Measurements from ENCODE around the gene MRPL44.
A peak's percentile ranks its signal among the peaks of the same experiment; 100 is the strongest.

Gene MRPL44

DNA sequence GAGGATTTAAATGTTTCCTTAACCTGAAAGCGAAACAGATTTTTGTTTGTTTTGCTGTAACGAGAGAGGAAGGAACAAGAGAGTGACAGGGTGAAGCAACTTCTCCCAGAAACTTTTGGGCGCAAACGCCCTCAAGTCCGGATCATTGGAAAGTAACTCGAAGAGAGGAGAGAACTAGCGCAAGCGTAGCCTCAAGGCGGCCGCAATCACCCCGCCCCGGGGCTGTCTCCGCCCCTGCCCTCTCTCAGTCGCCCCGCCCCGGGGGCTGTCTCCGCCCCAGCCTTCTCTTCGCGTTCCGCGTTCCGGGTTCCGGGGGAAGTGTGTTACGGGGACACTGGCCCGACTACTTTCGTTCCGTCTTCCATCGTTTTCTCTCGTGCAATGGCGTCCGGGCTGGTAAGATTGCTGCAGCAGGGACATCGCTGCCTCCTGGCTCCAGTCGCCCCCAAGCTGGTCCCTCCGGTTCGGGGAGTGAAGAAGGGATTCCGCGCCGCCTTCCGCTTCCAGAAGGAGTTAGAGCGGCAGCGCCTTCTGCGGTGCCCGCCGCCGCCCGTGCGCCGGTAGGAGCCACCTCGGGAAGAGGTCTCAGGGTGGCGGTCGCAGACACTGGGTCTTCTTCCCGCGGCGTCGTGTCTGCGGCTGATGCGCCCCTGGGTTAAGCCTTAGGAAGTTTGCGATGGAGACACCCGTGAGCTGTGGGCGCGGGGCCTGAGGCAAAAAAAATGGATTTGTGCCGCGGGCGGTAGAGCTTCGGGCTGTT lies at the start of gene MRPL44:
Gene MRPL44, plus strand, starts transcription at position 372 of the 760 bp plus-strand sequence. Its CDS starts 10 bp downstream, at position 382.
- H3K9ac ChIP-seq, result peak within 1 kb of the TSS; percentile 95
- peak within 1 kb of the TSS; percentile 79 for H3K4me3 ChIP-seq
- no peaks in the 10 kb centered on the region for H3K9me3 ChIP-seq
- H4K20me1 ChIP-seq, result peaks cover 44% of the 10 kb centered on the region
- H3K36me3 ChIP-seq, result peaks cover 27% of the 10 kb centered on the region
- H3K27ac ChIP-seq, result peak within 1 kb of the TSS; percentile 96
- peak within 1 kb of the TSS; percentile 84 for H3K4me2 ChIP-seq
- no peak for TF ChIP-seq Cebpa-rat (IDR thresholded peaks at IDR 0.05)
- peaks cover 48% of the 10 kb centered on the region for H3K4me1 ChIP-seq
- H3K27me3 ChIP-seq, result no peaks in the 10 kb centered on the region

- no peak overlapping the region for H3K27ac ChIP-seq
- H3K9me3 ChIP-seq, result no peaks in the 10 kb centered on the region
- no peak overlapping the region for H3K4me2 ChIP-seq
- no peaks in the 10 kb centered on the region for H3K27me3 ChIP-seq
- no peak for TF ChIP-seq Cebpa-rat (IDR thresholded peaks at IDR 0.05)
- H3K4me3 ChIP-seq, result no peak overlapping the region
- peaks cover 20% of the 10 kb centered on the region; the same call in 1 of the 2 replicates for H4K20me1 ChIP-seq
- no peak overlapping the region for H3K9ac ChIP-seq
- peaks cover 13% of the 10 kb centered on the region for H3K4me1 ChIP-seq
- peaks cover 44% of the 10 kb centered on the region for H3K36me3 ChIP-seq
These were observed 48.8 kb upstream of the MRPL44 start for GRCh38 chr2:223908304-223908998.

- peaks cover 39% of the 10 kb centered on the region for H3K36me3 ChIP-seq
These were observed 48.1 kb upstream of the MRPL44 start for GRCh38 chr2:223909001-223909741.

GRCh38 chr2:223914324-223914723 lies 42.9 kb upstream of the MRPL44 start:
- H3K36me3 ChIP-seq, result peaks cover 65% of the 10 kb centered on the region
- H3K4me1 ChIP-seq, result peaks cover 10% of the 10 kb centered on the region
- no peak overlapping the region for H3K4me2 ChIP-seq
- H3K27me3 ChIP-seq, result no peaks in the 10 kb centered on the region
- no peak overlapping the region for H3K4me3 ChIP-seq
- no peak overlapping the region for H3K9ac ChIP-seq
- 0 out of 2 replicates have a peak, but pooled peaks cover 3% of the 10 kb centered on the region for H3K9me3 ChIP-seq
- H4K20me1 ChIP-seq, result peaks cover 13% of the 10 kb centered on the region; the same call in 1 of the 2 replicates
- H3K27ac ChIP-seq, result no peak overlapping the region
- no peak for TF ChIP-seq Cebpa-rat (IDR thresholded peaks at IDR 0.05)

More at GRCh38 chr2:223909001-223909741, 48.1 kb upstream of the MRPL44 start:
- Histone ChIP-seq H4K20me1 (peaks cover 20% of the 10 kb centered on the region; the same call in 1 of the 2 replicates), H3K9ac (no peak overlapping the region), H3K27me3 (no peaks in the 10 kb centered on the region), H3K27ac (no peak overlapping the region), H3K4me2 (no peak overlapping the region), H3K9me3 (no peaks in the 10 kb centered on the region), H3K4me1 (peaks cover 13% of the 10 kb centered on the region), H3K4me3 (no peak overlapping the region)
- TF ChIP-seq Cebpa-rat (IDR thresholded peaks at IDR 0.05), result no peak

- no peak overlapping the region for H3K4me3 ChIP-seq
- no peak overlapping the region for H3K9ac ChIP-seq
- no peak overlapping the region for H3K27ac ChIP-seq
- TF ChIP-seq Cebpa-rat (IDR thresholded peaks at IDR 0.05), result no peak
- H3K9me3 ChIP-seq, result 0 out of 2 replicates have a peak, but pooled peaks cover 10% of the 10 kb centered on the region
- H3K36me3 ChIP-seq, result peaks cover 66% of the 10 kb centered on the region
- peaks cover 17% of the 10 kb centered on the region for H3K4me1 ChIP-seq
- no peak overlapping the region for H3K4me2 ChIP-seq
- H3K27me3 ChIP-seq, result no peaks in the 10 kb centered on the region
- H4K20me1 ChIP-seq, result peaks cover 16% of the 10 kb centered on the region; the same call in 1 of the 2 replicates
These were observed 42.2 kb upstream of the MRPL44 start for GRCh38 chr2:223915071-223915470.

DNA sequence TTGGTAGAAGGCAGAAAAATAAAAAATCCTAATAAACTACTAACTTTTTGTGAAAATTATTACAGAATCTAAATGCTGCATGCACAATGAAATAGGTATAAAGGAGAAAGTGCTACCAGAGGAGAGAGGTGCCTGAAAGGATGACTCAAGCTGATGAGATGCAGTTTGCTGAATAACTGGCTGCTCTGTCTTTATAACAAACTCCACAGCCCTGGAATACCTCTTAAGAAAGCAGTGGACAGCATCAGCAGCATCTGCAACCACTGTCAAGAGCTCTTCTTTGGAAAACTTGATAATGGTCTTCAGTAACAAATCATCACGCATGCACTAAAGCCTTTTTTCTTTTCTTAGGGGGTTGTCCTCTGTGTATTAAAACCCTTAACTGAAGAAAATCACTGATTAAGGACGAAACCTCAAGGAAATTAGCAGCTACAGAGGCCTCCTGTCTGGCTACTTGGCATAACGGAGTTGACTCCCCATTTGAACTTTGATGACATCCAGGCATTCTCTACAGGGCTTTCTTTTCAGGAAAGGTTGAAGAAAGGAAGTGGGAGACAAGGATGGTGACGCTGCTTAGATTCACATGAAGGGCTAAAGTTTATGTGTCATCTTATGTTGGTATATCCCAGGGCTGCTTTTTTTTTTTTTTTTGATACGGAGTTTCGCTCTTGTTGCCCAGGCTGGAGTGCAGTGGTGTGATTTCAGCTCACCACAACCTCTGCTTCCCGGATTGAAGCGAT lies 40.9 kb upstream of the MRPL44 start:
- Histone ChIP-seq H3K4me2 (no peak overlapping the region), H3K36me3 (peaks cover 74% of the 10 kb centered on the region), H3K4me1 (peaks cover 19% of the 10 kb centered on the region), H3K27ac (no peak overlapping the region), H3K4me3 (no peak overlapping the region), H3K9ac (no peak overlapping the region), H3K9me3 (0 out of 2 replicates have a peak, but pooled peaks cover 11% of the 10 kb centered on the region), H3K27me3 (no peaks in the 10 kb centered on the region), H4K20me1 (peaks cover 25% of the 10 kb centered on the region; the same call in 1 of the 2 replicates)
- TF ChIP-seq Cebpa-rat (IDR thresholded peaks at IDR 0.05), result no peak

DNA sequence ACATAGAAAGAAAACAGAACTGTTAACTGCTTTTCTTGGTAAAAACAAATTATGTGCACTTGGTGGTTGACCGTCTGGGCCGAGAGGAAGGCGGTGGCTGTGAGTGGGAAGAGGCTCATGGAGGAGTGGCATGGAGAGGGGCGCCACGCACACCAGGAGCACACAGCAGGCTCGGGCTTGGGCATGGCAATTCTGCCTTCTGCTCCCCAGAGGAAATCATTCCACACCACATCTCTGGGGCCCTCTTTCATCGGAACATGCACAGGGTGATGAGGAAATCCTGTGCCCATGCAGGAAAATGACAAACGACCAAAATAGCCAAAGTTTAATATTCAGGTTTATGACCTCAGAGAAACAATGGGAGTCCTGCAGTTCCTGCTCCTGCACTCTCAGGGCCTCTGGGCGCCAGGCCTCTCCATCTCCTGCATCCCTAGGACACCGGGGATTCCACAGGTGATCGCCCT lies 38.6 kb upstream of the MRPL44 start:
- H4K20me1 ChIP-seq, result peaks cover 30% of the 10 kb centered on the region; the same call in 1 of the 2 replicates
- H3K27me3 ChIP-seq, result no peaks in the 10 kb centered on the region
- peaks cover 75% of the 10 kb centered on the region for H3K36me3 ChIP-seq
- TF ChIP-seq Cebpa-rat (IDR thresholded peaks at IDR 0.05), result no peak
- H3K9ac ChIP-seq, result no peak overlapping the region
- 0 out of 2 replicates have a peak overlapping the region, but pooled peaks have one; percentile 8 for H3K4me3 ChIP-seq
- peaks cover 21% of the 10 kb centered on the region for H3K9me3 ChIP-seq
- H3K4me2 ChIP-seq, result peak overlapping the region; percentile 67
- H3K27ac ChIP-seq, result peak overlapping the region; percentile 53; the same call in 1 of the 2 replicates
- peaks cover 19% of the 10 kb centered on the region for H3K4me1 ChIP-seq

GRCh38 chr2:223920109-223920508 lies 37.2 kb upstream of the MRPL44 start:
- Histone ChIP-seq H3K9ac (no peak overlapping the region), H3K4me2 (no peak overlapping the region; the same call in 1 of the 2 replicates), H3K4me1 (peaks cover 19% of the 10 kb centered on the region), H3K4me3 (no peak overlapping the region), H4K20me1 (peaks cover 30% of the 10 kb centered on the region; the same call in 1 of the 2 replicates), H3K9me3 (peaks cover 28% of the 10 kb centered on the region), H3K27ac (no peak overlapping the region), H3K36me3 (peaks cover 71% of the 10 kb centered on the region), H3K27me3 (no peaks in the 10 kb centered on the region)
- TF ChIP-seq Cebpa-rat (IDR thresholded peaks at IDR 0.05), result no peak

Data from BLaER1 (cell line).